ENCODE measurements around the gene TBC1D28.
"Not testable (repeated sequence)": the region's sequence is repeated elsewhere in the genome, so short reads cannot be mapped to it uniquely, and the experiment has no call there.

Gene TBC1D28

DNA sequence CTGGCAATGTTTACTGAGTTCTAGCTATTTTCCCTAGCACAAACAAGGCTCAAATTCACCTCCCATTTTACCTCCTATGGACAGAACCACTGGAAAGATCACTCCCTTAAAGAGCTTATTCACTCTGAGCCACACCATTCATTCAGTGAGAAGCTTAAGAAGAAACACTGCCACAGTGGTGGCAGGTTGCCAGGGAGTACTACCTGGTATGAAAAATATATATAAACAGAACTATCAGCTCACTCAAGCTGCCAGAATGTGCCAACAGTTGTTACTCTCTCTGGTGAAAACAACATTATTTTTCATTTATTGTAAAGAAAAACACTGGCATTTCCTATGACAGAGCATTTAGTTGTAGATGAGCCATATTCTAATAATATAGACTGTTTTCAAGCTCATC is 31.2 kb downstream of the TBC1D28 start:
- not testable (repeated sequence) for DNase-seq

DNA sequence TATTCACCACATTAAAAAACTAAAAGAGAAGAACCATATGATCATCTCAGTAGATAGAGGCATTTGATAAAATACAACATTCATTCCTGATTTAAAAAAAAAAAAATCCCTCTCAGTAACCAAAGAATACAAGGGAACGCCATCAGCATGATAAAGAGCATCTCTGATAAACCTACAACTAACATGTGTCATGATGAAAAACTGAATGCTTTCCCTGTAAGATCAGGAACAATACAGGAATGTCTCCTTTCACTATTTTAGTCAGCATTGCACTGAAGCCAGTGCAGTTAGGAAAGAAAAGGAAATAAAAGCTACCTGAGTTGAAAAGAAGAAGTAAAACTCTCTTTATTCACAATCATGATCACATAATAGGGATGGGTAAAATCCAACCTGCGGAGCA is 51.1 kb downstream of the TBC1D28 start:
- not testable (repeated sequence) for DNase-seq
